RWPE1 (cell line): Measurements from ENCODE around the gene ARHGDIG.

Experiments used
- CTCF ChIA-PET: fragments of 350-600 bp; sonication (Branson Sonifier 250); formaldehyde crosslinking; extraction: SDS; loops from one replicate; lab custom pipeline; 2021; lab: Yijun Ruan, JAX
- POLR2A ChIA-PET: fragments of 400-600 bp; formaldehyde crosslinking; extraction: SDS; loops from one replicate; lab custom pipeline; 2020; ENCODE audit warnings: antibody characterized with exemption; ENCODE audit not compliant: low non-redundant PET; lab: Yijun Ruan, JAX
- DNase-seq: peaks from one replicate; pipeline ENCODE4 v3.0.0; 2012; ENCODE audit warnings: low spot score
- H3K27ac ChIP-seq: fragments of 450-650 bp; 2 replicates; pipeline ENCODE4 v1.5.1; 2017
- TF ChIP-seq, protein P1 (sequence below): fragments of 450-650 bp; conservative IDR thresholded peaks from 2 replicates; pipeline ENCODE4 v1.5.1; 2017; ENCODE audit warnings: low read depth, mild to moderate bottlenecking

The ARHGDIG gene

DNA sequence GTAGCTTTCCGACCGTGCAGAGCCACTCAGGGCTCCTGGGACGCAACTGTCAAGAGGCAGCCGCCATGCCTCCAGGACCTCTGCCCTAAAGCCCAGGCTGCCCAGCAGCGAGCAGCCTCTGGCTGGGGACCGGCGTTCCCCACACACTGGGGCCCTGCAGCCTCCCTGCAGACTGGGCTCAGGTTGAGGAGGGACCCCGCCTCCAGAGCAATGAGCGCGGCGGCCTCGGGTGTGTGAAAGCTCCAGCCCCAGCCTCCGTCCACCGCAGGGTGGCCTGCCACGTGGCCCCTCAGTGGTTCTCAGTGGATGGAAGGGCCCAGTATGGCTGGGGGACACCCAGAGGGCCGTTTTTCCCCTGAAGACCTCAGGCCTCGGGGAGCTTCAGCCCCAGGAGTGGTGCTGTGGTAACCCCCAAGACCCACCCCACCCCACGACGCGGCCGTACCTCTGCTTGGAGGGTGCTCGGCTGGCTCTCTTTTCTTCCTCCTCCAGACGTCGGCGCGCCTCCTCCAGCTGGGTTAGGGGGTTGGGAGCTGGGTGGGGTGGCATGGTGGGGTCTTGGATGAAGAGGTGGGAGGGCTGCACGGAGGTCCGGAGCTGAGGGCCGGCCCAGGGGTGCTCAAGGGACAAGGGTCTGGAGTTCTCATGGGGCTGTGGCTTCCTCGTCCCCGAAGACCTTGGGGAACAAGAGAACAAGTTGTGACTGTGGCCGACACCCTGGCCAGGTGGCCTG is 12.8 kb downstream of the ARHGDIG start:
- TF ChIP-seq, protein P1, sequence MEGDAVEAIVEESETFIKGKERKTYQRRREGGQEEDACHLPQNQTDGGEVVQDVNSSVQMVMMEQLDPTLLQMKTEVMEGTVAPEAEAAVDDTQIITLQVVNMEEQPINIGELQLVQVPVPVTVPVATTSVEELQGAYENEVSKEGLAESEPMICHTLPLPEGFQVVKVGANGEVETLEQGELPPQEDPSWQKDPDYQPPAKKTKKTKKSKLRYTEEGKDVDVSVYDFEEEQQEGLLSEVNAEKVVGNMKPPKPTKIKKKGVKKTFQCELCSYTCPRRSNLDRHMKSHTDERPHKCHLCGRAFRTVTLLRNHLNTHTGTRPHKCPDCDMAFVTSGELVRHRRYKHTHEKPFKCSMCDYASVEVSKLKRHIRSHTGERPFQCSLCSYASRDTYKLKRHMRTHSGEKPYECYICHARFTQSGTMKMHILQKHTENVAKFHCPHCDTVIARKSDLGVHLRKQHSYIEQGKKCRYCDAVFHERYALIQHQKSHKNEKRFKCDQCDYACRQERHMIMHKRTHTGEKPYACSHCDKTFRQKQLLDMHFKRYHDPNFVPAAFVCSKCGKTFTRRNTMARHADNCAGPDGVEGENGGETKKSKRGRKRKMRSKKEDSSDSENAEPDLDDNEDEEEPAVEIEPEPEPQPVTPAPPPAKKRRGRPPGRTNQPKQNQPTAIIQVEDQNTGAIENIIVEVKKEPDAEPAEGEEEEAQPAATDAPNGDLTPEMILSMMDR, result no peak
- no peak overlapping the region for H3K27ac ChIP-seq
- ChIA-PET CTCF (interaction anchor here (0.7 kb wide), 1 partner anchor 10 kb away, joined by 4 read pairs; no protein-coding TSS in a partner anchor), POLR2A (no interaction called here)
- DNase-seq, result no peak

DNA sequence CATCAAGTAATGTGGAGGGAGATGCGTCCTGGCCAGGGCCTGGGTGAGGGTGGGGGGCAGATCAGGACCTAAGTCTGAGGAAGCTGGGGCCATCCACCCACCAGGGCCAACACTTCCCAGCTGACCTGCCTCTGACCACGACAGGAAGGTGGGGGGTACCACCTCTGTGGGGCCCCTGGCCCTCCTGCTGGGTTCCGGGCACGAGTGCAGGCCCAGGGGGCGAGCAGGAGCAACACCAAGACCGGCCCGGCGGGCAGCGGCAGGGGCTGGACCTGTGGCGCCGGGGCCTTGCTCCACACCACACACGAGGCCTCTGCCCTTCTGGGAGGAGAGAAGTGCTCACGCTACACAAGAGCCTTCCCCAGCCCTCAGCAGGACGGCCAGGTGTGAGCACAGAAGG is 15.9 kb downstream of the ARHGDIG start:
- no peak for DNase-seq
- CTCF ChIA-PET, result no interaction called here
- H3K27ac ChIP-seq, result no peak overlapping the region
- TF ChIP-seq, protein P1, result no peak
- POLR2A ChIA-PET, result no interaction called here

DNA sequence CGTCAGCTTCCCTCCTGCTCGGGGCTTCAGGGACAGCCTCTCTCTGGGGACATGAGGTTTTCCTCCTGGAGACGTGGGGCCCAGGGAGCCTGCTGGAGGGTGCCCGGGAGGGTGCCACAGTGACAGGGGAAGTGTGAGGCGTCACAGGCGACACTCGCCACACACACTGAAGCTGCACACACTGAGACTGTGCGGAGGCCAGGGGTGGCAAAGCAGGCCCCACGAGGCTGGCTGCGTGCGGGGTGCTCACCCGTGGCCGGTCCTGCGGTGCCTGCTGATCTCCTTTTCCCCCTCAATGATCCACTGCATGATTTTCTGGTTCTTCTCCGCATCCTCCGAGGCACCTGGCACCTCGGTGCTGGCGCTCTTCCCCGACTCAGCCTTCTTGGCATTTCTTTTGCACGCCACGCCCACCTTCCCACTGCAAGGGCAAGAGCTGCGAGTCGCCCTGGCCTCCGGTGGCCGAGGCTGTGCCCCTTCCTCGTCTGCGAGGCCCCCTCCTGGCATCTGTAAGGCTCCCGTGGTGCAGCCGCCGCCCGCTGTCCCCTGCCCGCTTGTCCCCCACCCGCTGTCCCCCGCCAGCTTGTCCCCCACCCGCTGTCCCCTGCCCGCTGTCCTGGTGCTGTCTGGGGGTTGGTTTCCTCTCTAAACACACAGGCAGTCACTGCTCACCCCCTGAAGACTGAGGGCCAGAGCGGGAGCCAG is 16.6 kb downstream of the ARHGDIG start:
- DNase-seq, result no peak
- TF ChIP-seq, protein P1, result no peak

DNA sequence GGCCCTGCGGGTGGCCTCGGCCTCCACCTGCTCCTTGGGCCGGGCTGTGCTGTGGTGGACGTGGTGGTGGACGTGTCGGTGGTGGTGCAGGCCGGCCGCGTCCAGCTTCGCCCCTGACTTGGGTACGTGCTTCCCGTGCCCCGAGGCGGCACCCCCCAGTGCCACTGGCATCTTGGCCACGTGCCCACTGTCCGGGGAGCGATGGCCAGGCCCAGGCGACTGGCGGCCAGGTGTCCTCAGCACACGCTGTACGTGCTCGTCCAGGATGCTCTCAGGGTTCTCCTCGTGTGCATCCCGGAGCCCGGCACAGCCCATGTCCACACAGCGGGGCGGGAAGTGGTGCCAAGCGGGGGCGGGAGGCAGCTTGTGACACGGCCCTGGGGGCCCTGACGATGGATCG is 17.4 kb downstream of the ARHGDIG start:
- no peak overlapping the region for H3K27ac ChIP-seq
- POLR2A ChIA-PET, result no interaction called here
- CTCF ChIA-PET, result no interaction called here
- no peak for DNase-seq
- TF ChIP-seq, protein P1, result no peak

More for the DNA sequence above, 16.6 kb downstream of the ARHGDIG start:
- ChIA-PET CTCF (no interaction called here), POLR2A (no interaction called here)
- no peak overlapping the region; the same call in 1 of the 2 replicates for H3K27ac ChIP-seq

DNA sequence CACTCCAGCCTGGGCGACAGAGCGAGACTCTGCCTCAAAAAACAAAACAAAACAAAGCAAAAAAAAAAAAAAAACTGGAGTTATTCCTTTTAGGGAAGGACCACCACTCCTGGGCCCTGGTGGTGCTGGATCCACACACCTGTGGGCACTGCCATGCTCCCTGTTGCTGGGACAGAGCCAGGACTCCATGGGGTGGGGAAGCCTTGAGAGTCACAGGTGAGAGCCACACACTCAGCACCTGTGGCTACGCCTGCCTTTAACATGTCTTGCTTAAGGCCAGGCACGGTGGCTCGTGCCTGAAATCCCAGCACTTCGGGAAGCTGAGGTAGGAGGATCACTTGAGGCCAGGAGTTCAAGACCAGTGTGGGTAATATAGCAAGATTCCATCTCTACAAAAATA is 20.8 kb downstream of the ARHGDIG start:
- POLR2A ChIA-PET, result no interaction called here

DNA sequence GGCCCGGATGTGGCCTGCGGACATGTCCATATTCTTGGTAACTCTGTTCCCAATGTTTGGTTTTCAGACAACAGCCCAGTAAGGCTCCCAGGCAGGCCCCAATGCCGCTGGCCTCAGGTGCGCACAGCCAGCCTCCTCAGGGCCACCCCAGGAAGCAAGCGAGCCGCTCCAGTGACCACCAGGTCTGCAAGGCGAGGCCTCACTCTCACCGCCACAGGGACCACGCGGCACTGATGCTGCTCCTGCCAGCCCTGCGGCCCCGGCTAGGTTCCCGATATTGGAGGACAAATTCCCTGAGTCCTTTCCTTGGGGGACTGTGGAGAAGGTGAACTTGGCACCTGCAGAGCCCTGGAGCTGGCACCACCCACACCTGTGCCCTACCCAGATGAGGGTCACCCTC is 21.6 kb downstream of the ARHGDIG start:
- CTCF ChIA-PET, result no interaction called here
- no peak for DNase-seq
- TF ChIP-seq, protein P1, result no peak
- H3K27ac ChIP-seq, result no peak overlapping the region
- POLR2A ChIA-PET, result no interaction called here

More for the DNA sequence above, 20.8 kb downstream of the ARHGDIG start:
- CTCF ChIA-PET, result no interaction called here
- no peak for DNase-seq
- H3K27ac ChIP-seq, result no peak overlapping the region
- TF ChIP-seq, protein P1, result no peak
